Astrocyte (in vitro differentiated cells and primary cell): ENCODE data around the gene SPAG8. TPM values are rescaled to one million over a fixed set of nuclear protein-coding genes. Genes with fewer than 3 reads are reported as not detected.
A peak's percentile ranks its signal among the peaks of the same experiment; 100 is the strongest.

Experiments used
- DNase-seq: peaks from one replicate; pipeline ENCODE4 v3.0.0-alpha.2; 2010; ENCODE audit warnings: low read depth
- FAIRE-seq: peaks from 2 replicates; lab custom pipeline; 2011; peaks lifted over from hg19 to GRCh38; lab: Jason Lieb, UNC
- H2AFZ ChIP-seq: 2 replicates; pipeline ENCODE4 v1.6.0; 2012; ENCODE audit warnings: low read depth, low read length, inconsistent platforms
- H3K27ac ChIP-seq: 2 replicates; pipeline ENCODE4 v1.5.1; 2011; ENCODE audit warnings: low read depth, low read length, inconsistent platforms
- H3K27me3 ChIP-seq: 2 replicates; pipeline ENCODE4 v1.6.0; 2011; ENCODE audit warnings: low read length, inconsistent platforms; ENCODE audit not compliant: insufficient read depth
- H3K36me3 ChIP-seq: 2 replicates; pipeline ENCODE4 v1.5.1; 2011; ENCODE audit warnings: low read length, inconsistent platforms; ENCODE audit not compliant: insufficient read depth
- H3K4me1 ChIP-seq: 2 replicates; pipeline ENCODE4 v1.5.1; 2011; ENCODE audit warnings: low read length, inconsistent platforms; ENCODE audit not compliant: insufficient read depth
- H3K4me2 ChIP-seq: 2 replicates; pipeline ENCODE4 v1.6.0; 2012; ENCODE audit warnings: low read length, inconsistent platforms
- H3K4me3 ChIP-seq: 2 replicates; pipeline ENCODE4 v1.5.1; 2011; ENCODE audit warnings: low read depth, mild to moderate bottlenecking, low read length, inconsistent platforms; ENCODE audit not compliant: insufficient read depth
- H3K79me2 ChIP-seq: 2 replicates; pipeline ENCODE4 v1.6.0; 2012; ENCODE audit warnings: mild to moderate bottlenecking, low read length, inconsistent platforms; ENCODE audit not compliant: insufficient read depth
- H3K9ac ChIP-seq: 2 replicates; pipeline ENCODE4 v1.6.0; 2012; ENCODE audit warnings: mild to moderate bottlenecking, low read length, inconsistent platforms
- H3K9me3 ChIP-seq: 2 replicates; pipeline ENCODE4 v1.5.1; 2012; ENCODE audit warnings: low read depth, mild to moderate bottlenecking, low read length, inconsistent platforms; ENCODE audit not compliant: insufficient read depth
- H4K20me1 ChIP-seq: 2 replicates; pipeline ENCODE4 v1.6.0; 2012; ENCODE audit warnings: low read length, inconsistent platforms; ENCODE audit not compliant: insufficient read depth
- H3K27ac Mint-ChIP-seq: one replicate; pipeline ENCODE4 v1.8.0; 2021; ENCODE audit warnings: mild to moderate bottlenecking, mixed read lengths; ENCODE audit not compliant: unreplicated experiment
- H3K27me3 Mint-ChIP-seq: one replicate; pipeline ENCODE4 v1.8.0; 2021; ENCODE audit warnings: low read depth, mixed read lengths; ENCODE audit not compliant: unreplicated experiment
- H3K36me3 Mint-ChIP-seq: one replicate; pipeline ENCODE4 v1.8.0; 2021; ENCODE audit warnings: low read depth, mixed read lengths; ENCODE audit not compliant: unreplicated experiment
- H3K4me1 Mint-ChIP-seq: one replicate; pipeline ENCODE4 v1.8.0; 2021; ENCODE audit warnings: low read depth, mixed read lengths; ENCODE audit not compliant: unreplicated experiment
- H3K4me3 Mint-ChIP-seq: one replicate; pipeline ENCODE4 v1.8.0; 2021; ENCODE audit warnings: mild to moderate bottlenecking, moderate library complexity, mixed read lengths; ENCODE audit not compliant: unreplicated experiment
- H3K9me3 Mint-ChIP-seq: one replicate; pipeline ENCODE4 v1.8.0; 2021; ENCODE audit warnings: mild to moderate bottlenecking, mixed read lengths; ENCODE audit not compliant: unreplicated experiment
- CTCF ChIP-seq: IDR thresholded peaks from 2 replicates; pipeline ENCODE4 v1.5.1; 2011; ENCODE audit warnings: low read depth, mild to moderate bottlenecking, inconsistent platforms, low read length, moderate library complexity; ENCODE audit not compliant: insufficient read depth
- EZH2 ChIP-seq: IDR thresholded peaks from 2 replicates; pipeline ENCODE4 v1.6.1; 2012; ENCODE audit warnings: mild to moderate bottlenecking, low read length, inconsistent platforms; ENCODE audit not compliant: insufficient read depth
- total RNA-seq: library from RNA; stranded (reverse); gene quantifications from 2 replicates; pipeline ENCODE4 v1.2.1, GENCODE V29; 2021

The SPAG8 gene
- total RNA-seq, 1 donor from 2014 or later, result 0.52 TPM

DNA sequence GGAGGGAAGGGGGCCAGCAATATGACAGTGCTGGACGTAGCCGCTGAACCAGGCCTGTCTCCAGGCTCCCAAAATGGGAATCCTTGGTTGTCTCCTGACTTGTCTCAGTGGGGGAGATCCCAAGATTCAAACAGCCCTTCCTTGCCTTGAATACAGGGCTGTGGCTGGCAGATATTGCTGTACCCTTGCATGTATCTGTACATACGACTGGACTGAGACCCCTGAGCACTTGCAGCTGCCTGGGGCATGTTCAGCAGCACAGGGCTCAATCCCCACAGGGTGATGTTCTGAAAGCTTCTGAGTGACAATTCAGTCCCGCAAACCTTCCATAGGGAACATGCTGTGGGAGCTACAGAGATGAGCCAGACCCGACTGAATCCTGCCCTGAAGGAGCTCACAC, 44.8 kb upstream of the SPAG8 start:
- TF ChIP-seq CTCF (no peak), EZH2 (no peak)
- Histone ChIP-seq H3K4me1 (no peaks in the 10 kb centered on the region), H3K36me3 (no peaks in the 10 kb centered on the region), H3K9ac (no peak overlapping the region), H3K4me2 (no peak overlapping the region), H3K27me3 (peaks cover 14% of the 10 kb centered on the region), H4K20me1 (no peaks in the 10 kb centered on the region), H3K4me3 (no peak overlapping the region), H3K9me3 (no peaks in the 10 kb centered on the region), H3K79me2 (no peaks in the 10 kb centered on the region), H3K27ac (no peak overlapping the region), H2AFZ (no peak overlapping the region)
- Mint-ChIP-seq H3K27me3 (peaks cover 70% of the 10 kb centered on the region), H3K4me1 (no peaks in the 10 kb centered on the region), H3K4me3 (no peak overlapping the region), H3K36me3 (peaks cover 8% of the 10 kb centered on the region), H3K9me3 (peaks cover 1% of the 10 kb centered on the region), H3K27ac (no peak overlapping the region)
- DNase-seq (no peak), FAIRE-seq (no peak)

DNA sequence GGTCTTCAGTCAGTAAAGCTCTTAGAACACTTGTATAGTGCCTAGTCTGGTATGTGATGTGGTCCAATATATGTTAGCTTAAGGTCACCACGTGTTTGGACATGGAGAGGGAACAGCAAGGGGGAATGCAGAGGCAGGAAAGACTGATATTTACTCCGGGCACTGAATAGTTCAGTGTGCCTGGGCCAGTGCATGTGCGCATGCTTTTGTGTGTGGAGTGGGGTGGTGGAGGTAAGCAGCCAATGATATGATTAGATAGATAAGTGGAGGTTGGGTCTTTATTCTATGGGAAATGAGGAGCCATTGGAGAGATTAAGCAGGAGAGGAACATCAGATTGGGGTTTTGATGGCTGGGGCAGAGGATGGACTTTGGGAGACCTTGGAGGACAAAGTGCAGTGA, 44.1 kb upstream of the SPAG8 start:
- H2AFZ ChIP-seq, result no peak overlapping the region
- H3K36me3 ChIP-seq, result no peaks in the 10 kb centered on the region
- H3K4me1 ChIP-seq, result no peaks in the 10 kb centered on the region
- Mint-ChIP-seq H3K27ac (peak overlapping the region; percentile 29), H3K4me1 (no peaks in the 10 kb centered on the region), H3K27me3 (peaks cover 65% of the 10 kb centered on the region), H3K36me3 (peaks cover 8% of the 10 kb centered on the region), H3K9me3 (peaks cover 1% of the 10 kb centered on the region), H3K4me3 (no peak overlapping the region)
- no peak overlapping the region for H3K4me2 ChIP-seq
- H3K9me3 ChIP-seq, result no peaks in the 10 kb centered on the region
- H3K4me3 ChIP-seq, result no peak overlapping the region
- H3K27me3 ChIP-seq, result peaks cover 8% of the 10 kb centered on the region
- no peaks in the 10 kb centered on the region for H3K79me2 ChIP-seq
- no peak overlapping the region for H3K27ac ChIP-seq
- no peak overlapping the region for H3K9ac ChIP-seq
- DNase-seq, result no peak
- H4K20me1 ChIP-seq, result no peaks in the 10 kb centered on the region
- FAIRE-seq, result no peak
- TF ChIP-seq CTCF, result no peak
- no peak for TF ChIP-seq EZH2

DNA sequence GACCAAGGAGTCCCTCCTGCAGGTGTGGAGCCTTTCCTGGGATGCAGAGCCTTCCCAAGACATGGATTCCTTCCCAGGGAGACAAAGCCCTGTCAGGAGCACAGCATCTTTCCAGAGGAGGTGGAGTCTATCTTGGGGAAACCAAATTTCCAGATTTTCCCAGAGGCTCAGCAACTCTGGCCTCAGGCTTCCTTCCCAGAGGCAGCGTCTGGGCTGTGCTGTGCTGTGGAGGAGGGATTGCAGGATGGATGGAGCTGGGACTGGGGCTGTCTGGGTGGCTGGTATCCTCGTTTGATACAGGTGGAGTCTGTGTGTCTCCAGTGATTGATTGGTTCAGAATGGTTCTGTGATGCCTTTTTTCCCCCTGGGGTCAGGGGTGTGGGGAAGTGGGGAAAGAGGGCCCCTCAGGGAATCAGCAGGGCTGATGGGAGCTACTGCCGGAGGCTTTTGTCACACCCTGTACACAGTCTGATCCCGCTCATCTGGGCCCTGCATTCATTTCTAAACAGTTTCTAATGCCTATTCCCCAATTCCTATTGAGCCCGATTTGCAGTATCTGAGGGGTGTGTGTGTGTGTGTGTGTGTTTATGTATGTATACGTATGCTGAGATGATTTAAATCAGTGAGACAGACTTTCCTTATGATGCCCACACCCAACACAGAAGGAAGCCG, 42.2 kb upstream of the SPAG8 start:
- Histone ChIP-seq H2AFZ (no peak overlapping the region), H3K9me3 (no peaks in the 10 kb centered on the region), H3K79me2 (no peaks in the 10 kb centered on the region), H3K27me3 (no peaks in the 10 kb centered on the region), H3K27ac (no peak overlapping the region), H3K9ac (no peak overlapping the region), H3K4me2 (no peak overlapping the region), H3K4me1 (no peaks in the 10 kb centered on the region), H3K4me3 (no peak overlapping the region), H4K20me1 (no peaks in the 10 kb centered on the region), H3K36me3 (no peaks in the 10 kb centered on the region)
- peaks cover 1% of the 10 kb centered on the region for H3K9me3 Mint-ChIP-seq
- peaks cover 8% of the 10 kb centered on the region for H3K36me3 Mint-ChIP-seq
- H3K4me1 Mint-ChIP-seq, result no peaks in the 10 kb centered on the region
- DNase-seq, result no peak
- peak overlapping the region; percentile 22 for H3K4me3 Mint-ChIP-seq
- peaks cover 46% of the 10 kb centered on the region for H3K27me3 Mint-ChIP-seq
- TF ChIP-seq CTCF (no peak), EZH2 (no peak)
- H3K27ac Mint-ChIP-seq, result no peak overlapping the region
- FAIRE-seq, result no peak
